ENCODE data around the gene ZNF266.
A peak's percentile ranks its signal among the peaks of the same experiment; 100 is the strongest.

The ZNF266 gene

GRCh38 chr19:9427941-9428340 lies 7.4 kb downstream of the ZNF266 start:
- no peak overlapping the region for H3K4ac ChIP-seq (ENCODE audit: low read depth, low read length)
- peak; percentile 52 for DNase-seq

GRCh38 chr19:9413240-9413954 lies 22.0 kb downstream of the ZNF266 start:
- no peak overlapping the region for H3K23ac ChIP-seq (ENCODE audit: low read length)
- no peaks in the 10 kb centered on the region for H3K79me1 ChIP-seq (ENCODE audit: low read length)
- no peak overlapping the region for H3K4ac ChIP-seq (ENCODE audit: low read depth, low read length)
- H3K27me3 ChIP-seq (ENCODE audit: insufficient read depth, low read length, poor library complexity), result no peaks in the 10 kb centered on the region
- H3K18ac ChIP-seq (ENCODE audit: low read length), result no peak overlapping the region
- no peak overlapping the region for H4K8ac ChIP-seq (ENCODE audit: low read depth, low read length)
- peak; percentile 32 for DNase-seq
- no peaks in the 10 kb centered on the region for H3K79me2 ChIP-seq (ENCODE audit: control insufficient read depth, insufficient read depth, low read length)
- H3K4me2 ChIP-seq (ENCODE audit: low read length), result no peak overlapping the region
- H3K9ac ChIP-seq (ENCODE audit: low read length), result no peak overlapping the region
- no peak overlapping the region for H2BK15ac ChIP-seq (replicated peaks; ENCODE audit: low read depth)
- no peak overlapping the region for H2AK5ac ChIP-seq (ENCODE audit: low read length)
- H3K36me3 ChIP-seq (ENCODE audit: control insufficient read depth, insufficient read depth, low read length), result peaks cover 16% of the 10 kb centered on the region
- no peak overlapping the region for H3K56ac ChIP-seq (ENCODE audit: low read length)
- no peak overlapping the region for H4K5ac ChIP-seq (ENCODE audit: low read length)
- H2BK120ac ChIP-seq (ENCODE audit: low read depth, low read length), result no peak overlapping the region
- H3K4me1 ChIP-seq (ENCODE audit: control insufficient read depth, low read depth, low read length), result no peaks in the 10 kb centered on the region
- no peak overlapping the region for H3K27ac ChIP-seq (ENCODE audit: low read depth, low read length)
- no peak overlapping the region for H2BK5ac ChIP-seq (ENCODE audit: low read length)
- no CpG with 5 or more reads among the region's 14 CpGs for WGBS (ENCODE audit: extremely low coverage, insufficient coverage, low lambda C conversion rate)
- H3K4me3 ChIP-seq (ENCODE audit: low read length), result peak overlapping the region; percentile 19

More at GRCh38 chr19:9427941-9428340, 7.4 kb downstream of the ZNF266 start:
- H3K4me3 ChIP-seq (ENCODE audit: low read length), result no peak overlapping the region
- H3K18ac ChIP-seq (ENCODE audit: low read length), result no peak overlapping the region
- no peak overlapping the region for H3K4me2 ChIP-seq (ENCODE audit: low read length)
- H3K27ac ChIP-seq (ENCODE audit: low read depth, low read length), result no peak overlapping the region
- H3K79me1 ChIP-seq (ENCODE audit: low read length), result peaks cover 1% of the 10 kb centered on the region
- WGBS (ENCODE audit: extremely low coverage, insufficient coverage, low lambda C conversion rate), result no CpG with 5 or more reads among the region's 6 CpGs
- no peak overlapping the region for H4K5ac ChIP-seq (ENCODE audit: low read length)
- H3K56ac ChIP-seq (ENCODE audit: low read length), result no peak overlapping the region
- H3K4me1 ChIP-seq (ENCODE audit: control insufficient read depth, low read depth, low read length), result no peaks in the 10 kb centered on the region
- H3K23ac ChIP-seq (ENCODE audit: low read length), result no peak overlapping the region
- no peaks in the 10 kb centered on the region for H3K27me3 ChIP-seq (ENCODE audit: insufficient read depth, low read length, poor library complexity)
- H3K36me3 ChIP-seq (ENCODE audit: control insufficient read depth, insufficient read depth, low read length), result no peaks in the 10 kb centered on the region
- H2BK120ac ChIP-seq (ENCODE audit: low read depth, low read length), result no peak overlapping the region
- no peaks in the 10 kb centered on the region for H3K79me2 ChIP-seq (ENCODE audit: control insufficient read depth, insufficient read depth, low read length)
- no peak overlapping the region for H2AK5ac ChIP-seq (ENCODE audit: low read length)
- H4K8ac ChIP-seq (ENCODE audit: low read depth, low read length), result no peak overlapping the region
- H2BK15ac ChIP-seq (replicated peaks; ENCODE audit: low read depth), result no peak overlapping the region
- no peak overlapping the region for H3K9ac ChIP-seq (ENCODE audit: low read length)
- no peak overlapping the region for H2BK5ac ChIP-seq (ENCODE audit: low read length)

GRCh38 chr19:9407827-9408226 lies 27.5 kb downstream of the ZNF266 start:
- DNase-seq, result no peak
- no peak overlapping the region for H3K56ac ChIP-seq (ENCODE audit: low read length)
- no peak overlapping the region for H3K4ac ChIP-seq (ENCODE audit: low read depth, low read length)
- H3K79me1 ChIP-seq (ENCODE audit: low read length), result no peaks in the 10 kb centered on the region
- no peaks in the 10 kb centered on the region for H3K4me1 ChIP-seq (ENCODE audit: control insufficient read depth, low read depth, low read length)
- H3K27me3 ChIP-seq (ENCODE audit: insufficient read depth, low read length, poor library complexity), result no peaks in the 10 kb centered on the region
- H3K23ac ChIP-seq (ENCODE audit: low read length), result no peak overlapping the region
- no peak overlapping the region for H2BK15ac ChIP-seq (replicated peaks; ENCODE audit: low read depth)
- no peak overlapping the region for H3K4me3 ChIP-seq (ENCODE audit: low read length)
- no peak overlapping the region for H3K9ac ChIP-seq (ENCODE audit: low read length)
- H3K18ac ChIP-seq (ENCODE audit: low read length), result no peak overlapping the region
- WGBS (ENCODE audit: extremely low coverage, insufficient coverage, low lambda C conversion rate), result no CpG with 5 or more reads among the region's 5 CpGs
- H4K8ac ChIP-seq (ENCODE audit: low read depth, low read length), result no peak overlapping the region
- no peak overlapping the region for H3K27ac ChIP-seq (ENCODE audit: low read depth, low read length)
- H3K79me2 ChIP-seq (ENCODE audit: control insufficient read depth, insufficient read depth, low read length), result no peaks in the 10 kb centered on the region
- no peak overlapping the region for H3K4me2 ChIP-seq (ENCODE audit: low read length)
- no peak overlapping the region for H4K5ac ChIP-seq (ENCODE audit: low read length)
- peaks cover 4% of the 10 kb centered on the region for H3K36me3 ChIP-seq (ENCODE audit: control insufficient read depth, insufficient read depth, low read length)
- H2AK5ac ChIP-seq (ENCODE audit: low read length), result no peak overlapping the region
- H2BK120ac ChIP-seq (ENCODE audit: low read depth, low read length), result no peak overlapping the region
- H2BK5ac ChIP-seq (ENCODE audit: low read length), result no peak overlapping the region

GRCh38 chr19:9406798-9407352 lies 28.5 kb downstream of the ZNF266 start:
- H2BK120ac ChIP-seq (ENCODE audit: low read depth, low read length), result no peak overlapping the region
- no peak overlapping the region for H3K4me2 ChIP-seq (ENCODE audit: low read length)
- H3K79me2 ChIP-seq (ENCODE audit: control insufficient read depth, insufficient read depth, low read length), result no peaks in the 10 kb centered on the region
- H3K18ac ChIP-seq (ENCODE audit: low read length), result no peak overlapping the region
- no peak overlapping the region for H3K56ac ChIP-seq (ENCODE audit: low read length)
- H3K4ac ChIP-seq (ENCODE audit: low read depth, low read length), result no peak overlapping the region
- H2BK15ac ChIP-seq (replicated peaks; ENCODE audit: low read depth), result no peak overlapping the region
- no peaks in the 10 kb centered on the region for H3K79me1 ChIP-seq (ENCODE audit: low read length)
- no peak overlapping the region for H4K8ac ChIP-seq (ENCODE audit: low read depth, low read length)
- H4K5ac ChIP-seq (ENCODE audit: low read length), result no peak overlapping the region
- H3K4me1 ChIP-seq (ENCODE audit: control insufficient read depth, low read depth, low read length), result no peaks in the 10 kb centered on the region
- no peak overlapping the region for H3K27ac ChIP-seq (ENCODE audit: low read depth, low read length)
- no CpG with 5 or more reads among the region's 39 CpGs for WGBS (ENCODE audit: extremely low coverage, insufficient coverage, low lambda C conversion rate)
- no peak overlapping the region for H2AK5ac ChIP-seq (ENCODE audit: low read length)
- H3K23ac ChIP-seq (ENCODE audit: low read length), result no peak overlapping the region
- no peak overlapping the region for H2BK5ac ChIP-seq (ENCODE audit: low read length)
- H3K36me3 ChIP-seq (ENCODE audit: control insufficient read depth, insufficient read depth, low read length), result no peaks in the 10 kb centered on the region
- no peak overlapping the region for H3K4me3 ChIP-seq (ENCODE audit: low read length)
- H3K27me3 ChIP-seq (ENCODE audit: insufficient read depth, low read length, poor library complexity), result no peaks in the 10 kb centered on the region
- DNase-seq, result no peak
- H3K9ac ChIP-seq (ENCODE audit: low read length), result no peak overlapping the region

- H3K9ac ChIP-seq (ENCODE audit: low read length), result no peak overlapping the region
- H4K8ac ChIP-seq (ENCODE audit: low read depth, low read length), result no peak overlapping the region
- peak overlapping the region; percentile 36 for H3K4me3 ChIP-seq (ENCODE audit: low read length)
- H3K23ac ChIP-seq (ENCODE audit: low read length), result no peak overlapping the region
- no peaks in the 10 kb centered on the region for H3K79me2 ChIP-seq (ENCODE audit: control insufficient read depth, insufficient read depth, low read length)
- no peaks in the 10 kb centered on the region for H3K27me3 ChIP-seq (ENCODE audit: insufficient read depth, low read length, poor library complexity)
- no peak overlapping the region for H3K4ac ChIP-seq (ENCODE audit: low read depth, low read length)
- peak; percentile 23 for DNase-seq
- no peak overlapping the region for H3K56ac ChIP-seq (ENCODE audit: low read length)
- no peak overlapping the region for H2BK15ac ChIP-seq (replicated peaks; ENCODE audit: low read depth)
- H3K27ac ChIP-seq (ENCODE audit: low read depth, low read length), result no peak overlapping the region
- H2AK5ac ChIP-seq (ENCODE audit: low read length), result no peak overlapping the region
- H3K79me1 ChIP-seq (ENCODE audit: low read length), result no peaks in the 10 kb centered on the region
- no peak overlapping the region for H3K4me2 ChIP-seq (ENCODE audit: low read length)
- H4K5ac ChIP-seq (ENCODE audit: low read length), result no peak overlapping the region
- peaks cover 19% of the 10 kb centered on the region for H3K36me3 ChIP-seq (ENCODE audit: control insufficient read depth, insufficient read depth, low read length)
- H3K4me1 ChIP-seq (ENCODE audit: control insufficient read depth, low read depth, low read length), result no peaks in the 10 kb centered on the region
- WGBS (ENCODE audit: extremely low coverage, insufficient coverage, low lambda C conversion rate), result no CpG with 5 or more reads among the region's 4 CpGs
- H2BK120ac ChIP-seq (ENCODE audit: low read depth, low read length), result no peak overlapping the region
- no peak overlapping the region for H3K18ac ChIP-seq (ENCODE audit: low read length)
- no peak overlapping the region for H2BK5ac ChIP-seq (ENCODE audit: low read length)
Observed at GRCh38 chr19:9381361-9381785, 54.0 kb downstream of the ZNF266 start.
